HG02938 (cell line): Measurements from ENCODE around the gene EIF2B1.
A peak's percentile ranks its signal among the peaks of the same experiment; 100 is the strongest.
"Not testable (repeated sequence)": the region's sequence is repeated elsewhere in the genome, so short reads cannot be mapped to it uniquely, and the experiment has no call there.

Experiments used
- ATAC-seq: cut with Tn5 transposase; IDR thresholded peaks from one replicate; pipeline ENCODE4 v1.9.1; 2021; ENCODE audit warnings: mild to moderate bottlenecking, moderate library complexity; ENCODE audit not compliant: unreplicated experiment

The EIF2B1 gene

DNA sequence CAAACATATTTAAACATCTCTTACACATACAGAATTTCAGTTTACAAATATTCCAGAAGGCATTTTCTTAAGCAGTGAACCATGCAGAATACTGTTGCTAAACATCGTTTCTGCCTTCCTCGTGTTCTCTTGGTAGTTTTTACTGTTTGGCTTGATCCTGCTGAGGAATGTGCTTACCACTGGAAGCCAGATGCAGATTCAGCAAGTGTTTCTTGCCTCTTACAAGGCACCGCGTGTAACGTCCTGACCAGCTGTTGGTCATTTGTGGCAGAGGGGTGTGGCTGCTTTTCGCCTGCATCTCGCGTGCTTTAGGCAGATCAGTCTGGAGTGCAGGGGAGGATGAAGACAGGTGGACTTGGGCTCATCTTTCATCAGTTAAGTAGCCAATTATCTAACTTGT is 12.4 kb downstream of the EIF2B1 start:
- no peak for ATAC-seq

DNA sequence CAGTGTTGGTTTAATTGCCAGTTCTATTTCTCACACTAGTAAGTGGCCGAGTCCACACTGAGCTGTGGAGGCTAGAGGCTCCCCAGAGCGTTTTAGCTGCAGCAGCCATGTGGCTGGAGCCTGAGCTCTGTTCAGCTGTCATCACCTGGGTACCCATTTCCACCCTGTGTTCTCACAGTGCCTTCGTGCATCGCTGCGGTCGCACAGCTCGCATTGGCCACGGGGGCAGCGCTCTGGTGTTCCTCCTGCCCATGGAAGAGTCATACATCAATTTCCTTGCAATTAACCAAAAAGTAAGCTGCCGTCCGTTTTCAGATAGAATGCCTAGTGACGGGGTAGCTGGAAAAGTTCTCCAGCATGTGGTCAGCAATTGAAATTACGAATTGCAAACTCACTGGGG is 15.9 kb downstream of the EIF2B1 start:
- no peak for ATAC-seq

DNA sequence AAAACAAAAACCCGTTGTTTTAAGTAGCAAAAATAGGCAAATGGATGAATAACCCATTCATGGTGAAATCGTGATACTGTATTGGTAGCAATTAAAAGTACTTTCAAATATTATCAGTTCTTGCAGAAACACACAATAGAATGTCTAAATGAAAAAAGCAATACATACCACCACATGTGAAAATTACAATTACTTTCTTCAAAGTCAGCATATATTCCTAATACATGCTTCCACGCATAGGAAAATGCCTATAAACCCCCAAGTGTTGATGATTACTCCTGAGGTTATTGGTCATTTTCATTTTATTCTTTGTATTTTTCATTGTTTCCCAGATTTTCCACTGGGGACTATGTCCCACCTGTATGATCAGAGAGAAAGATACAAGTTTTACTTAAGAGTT is 16.3 kb downstream of the EIF2B1 start:
- ATAC-seq: no peak

DNA sequence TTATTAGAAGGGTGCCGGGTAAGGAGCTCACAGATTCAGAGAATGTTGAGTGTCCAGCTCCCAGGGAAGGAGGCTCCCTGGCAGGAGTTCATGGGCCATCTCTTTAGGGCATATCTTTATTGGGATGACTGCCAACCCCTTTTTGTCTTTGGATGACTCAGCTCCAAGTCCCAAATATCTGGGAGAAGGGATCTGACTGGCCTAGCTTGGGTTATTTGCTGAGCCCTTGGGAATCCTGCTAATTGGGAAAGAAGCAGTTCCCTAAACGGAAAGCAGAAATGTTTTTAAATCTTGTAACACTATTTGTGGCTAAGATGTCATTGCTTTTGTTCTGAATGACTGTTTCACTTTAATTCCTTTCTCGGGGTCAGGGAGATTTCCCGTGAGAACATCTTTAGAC is 19.0 kb downstream of the EIF2B1 start:
- ATAC-seq: no peak

DNA sequence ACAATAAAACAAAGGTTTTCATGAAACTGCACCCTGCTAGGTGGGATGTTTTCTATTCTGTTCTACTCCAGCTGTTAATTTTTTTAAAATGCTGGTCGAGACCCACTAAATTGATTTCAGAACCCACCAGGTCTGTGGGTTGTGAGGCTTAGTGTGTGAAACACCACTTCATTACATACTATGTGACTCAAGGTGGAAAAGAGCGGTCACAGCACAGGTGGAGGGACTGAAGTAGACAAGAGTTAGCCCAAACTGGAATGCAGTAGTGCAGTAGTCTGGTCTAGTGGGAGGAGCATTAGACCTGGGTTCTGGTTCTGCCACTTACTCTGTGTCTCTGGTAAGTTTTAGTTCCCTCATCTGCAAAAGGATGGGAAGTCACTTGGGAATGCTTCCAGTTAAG is 19.4 kb downstream of the EIF2B1 start:
- ATAC-seq: no peak

DNA sequence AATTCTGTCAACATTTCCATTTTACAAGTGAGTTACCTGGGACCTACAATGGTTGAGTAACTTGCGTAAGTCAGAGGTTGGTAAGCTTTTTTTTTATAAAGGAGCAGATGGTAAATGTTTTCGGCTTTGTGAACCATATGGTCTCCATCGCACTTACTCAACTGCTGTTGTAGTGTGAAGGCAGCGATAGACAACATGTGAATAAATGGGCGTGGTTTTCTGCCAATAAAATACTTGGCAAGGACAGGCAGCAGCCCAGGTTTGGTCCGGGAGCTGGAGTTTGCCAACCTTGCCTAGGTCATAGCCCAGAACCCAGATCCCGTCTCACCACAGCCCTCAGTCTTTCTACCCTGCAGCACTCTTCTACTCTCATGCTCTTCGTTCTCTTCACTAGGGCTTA is 25.3 kb downstream of the EIF2B1 start:
- no peak for ATAC-seq

DNA sequence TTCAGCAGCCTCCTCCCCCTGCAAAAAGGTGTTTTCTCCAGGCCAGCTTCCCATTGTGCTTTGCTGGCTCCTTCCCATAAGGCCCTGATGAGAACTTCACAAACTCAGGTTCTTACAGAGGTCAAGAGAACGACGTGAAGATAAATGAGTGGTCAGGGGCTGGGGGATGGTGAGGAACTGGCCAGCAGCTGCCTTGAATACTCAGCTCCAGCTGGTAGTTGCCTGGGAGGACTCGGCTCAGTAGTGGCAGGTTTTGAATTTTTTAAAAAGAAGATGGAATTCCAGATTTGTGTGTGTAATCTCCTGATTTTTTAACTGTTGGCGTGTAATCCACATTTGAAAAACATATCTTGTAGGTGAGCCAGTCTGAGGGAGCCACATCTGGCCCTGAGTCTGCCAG is 25.7 kb downstream of the EIF2B1 start:
- no peak for ATAC-seq

DNA sequence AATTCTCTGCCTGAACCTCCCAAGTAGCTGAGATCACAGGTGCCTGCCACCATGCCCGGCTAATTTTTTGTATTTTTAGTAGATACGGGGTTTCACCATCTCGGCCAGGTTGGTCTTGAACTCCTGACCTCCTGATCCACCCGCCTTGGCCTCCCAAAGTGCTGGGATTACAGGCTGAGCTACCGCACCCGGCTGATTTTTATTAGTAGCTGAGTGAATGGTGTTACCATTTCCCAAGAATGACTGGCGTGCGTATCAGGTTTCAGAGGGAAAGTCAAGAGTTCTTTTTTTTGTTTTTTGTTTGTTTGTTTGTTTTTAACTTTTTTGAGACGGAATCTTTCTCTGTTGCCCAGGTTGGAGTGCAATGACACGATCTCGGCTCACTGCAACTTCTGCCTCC is 30.0 kb downstream of the EIF2B1 start:
- ATAC-seq: not testable (repeated sequence)

DNA sequence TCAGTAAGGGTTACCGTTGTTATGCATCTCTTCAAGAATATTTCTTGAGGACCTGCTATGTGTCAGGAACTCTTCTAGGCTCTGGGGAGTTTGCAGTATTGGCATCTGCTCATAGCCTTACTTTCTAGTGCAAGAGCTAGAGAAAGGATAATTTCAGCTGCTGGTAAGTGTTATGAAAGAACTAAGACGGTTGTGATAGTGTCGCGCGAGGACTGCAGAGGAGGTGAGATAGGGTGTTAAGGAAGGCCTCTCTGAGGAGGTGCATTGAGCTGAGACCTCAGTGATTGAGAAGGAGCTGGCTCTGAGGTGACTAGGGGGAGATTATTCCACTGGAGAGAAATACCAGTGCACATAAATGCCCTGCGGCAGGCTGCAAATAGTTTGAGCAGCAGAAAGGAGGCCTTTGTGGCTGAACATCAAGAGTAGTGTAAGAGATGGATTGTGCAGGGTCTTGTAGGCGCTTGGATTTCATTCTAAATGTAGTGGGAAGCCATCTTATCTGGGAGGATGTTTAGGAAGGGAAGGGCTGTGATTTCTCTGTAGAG is 30.8 kb downstream of the EIF2B1 start:
- ATAC-seq: peak; percentile 4

DNA sequence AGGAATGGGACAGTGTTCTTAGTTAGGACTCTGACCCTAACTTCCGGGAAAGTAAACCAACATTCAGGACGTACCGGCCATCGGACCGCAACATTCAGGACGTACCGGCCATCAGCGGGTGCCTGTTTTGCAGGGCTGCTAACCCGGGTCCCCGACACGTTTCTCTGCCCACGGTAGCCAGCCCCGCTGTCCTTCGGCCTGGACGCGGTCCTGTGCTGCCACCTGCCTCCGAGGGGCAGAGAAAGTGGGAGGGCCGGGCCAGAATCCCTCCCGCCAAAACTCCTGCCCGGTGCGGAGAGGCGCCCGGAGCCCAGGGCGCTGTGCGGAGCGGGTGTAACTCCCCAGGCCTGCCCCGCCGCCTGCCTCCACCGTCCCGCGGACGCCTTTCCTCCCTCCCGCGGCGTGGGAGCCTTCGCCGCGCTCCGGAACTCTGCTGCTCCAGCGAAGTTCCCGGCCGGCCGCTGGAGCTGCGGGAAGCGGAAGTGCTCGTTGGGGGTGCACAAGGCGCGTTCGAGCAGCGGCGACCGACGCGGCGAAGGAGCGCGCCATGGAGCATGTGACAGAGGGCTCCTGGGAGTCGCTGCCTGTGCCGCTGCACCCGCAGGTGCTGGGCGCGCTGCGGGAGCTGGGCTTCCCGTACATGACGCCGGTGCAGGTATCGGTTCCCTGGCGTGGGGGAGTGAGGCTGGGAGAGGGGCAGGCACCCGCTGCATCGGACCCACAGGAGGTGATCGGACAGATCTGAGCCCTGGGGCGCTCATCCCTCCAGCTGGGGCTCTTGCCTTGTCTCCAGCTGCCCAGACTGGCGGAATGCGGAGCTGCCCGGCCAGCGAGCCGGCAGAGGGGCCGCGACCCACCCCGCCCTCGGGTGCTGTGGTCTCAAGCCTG is 31.6 kb downstream of the EIF2B1 start, which contains the start of gene DDX55:
Gene DDX55, plus strand, starts transcription at position 498 of the 888 bp plus-strand sequence. Its CDS starts 50 bp downstream, at position 548.
- peak; percentile 81 for ATAC-seq

DNA sequence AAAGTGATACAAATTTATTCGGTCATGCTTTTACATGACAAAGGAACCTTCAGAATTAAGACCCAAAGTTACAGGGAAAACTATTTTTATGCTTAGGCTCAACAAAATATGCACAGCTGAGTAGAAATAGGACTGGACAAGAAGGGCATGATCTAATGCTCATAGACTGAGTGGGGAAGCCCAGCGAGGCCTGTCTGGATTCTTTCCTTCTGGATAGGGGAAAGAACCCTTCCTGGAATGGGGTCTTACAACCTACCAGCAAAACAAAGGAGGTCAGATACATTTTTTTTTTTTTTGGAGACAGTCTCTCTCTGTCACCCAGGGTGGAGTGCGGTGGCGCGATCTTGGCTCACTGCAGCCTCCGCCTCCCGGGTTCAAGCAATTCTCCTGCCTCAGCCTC is 33.8 kb downstream of the EIF2B1 start:
- no peak for ATAC-seq

DNA sequence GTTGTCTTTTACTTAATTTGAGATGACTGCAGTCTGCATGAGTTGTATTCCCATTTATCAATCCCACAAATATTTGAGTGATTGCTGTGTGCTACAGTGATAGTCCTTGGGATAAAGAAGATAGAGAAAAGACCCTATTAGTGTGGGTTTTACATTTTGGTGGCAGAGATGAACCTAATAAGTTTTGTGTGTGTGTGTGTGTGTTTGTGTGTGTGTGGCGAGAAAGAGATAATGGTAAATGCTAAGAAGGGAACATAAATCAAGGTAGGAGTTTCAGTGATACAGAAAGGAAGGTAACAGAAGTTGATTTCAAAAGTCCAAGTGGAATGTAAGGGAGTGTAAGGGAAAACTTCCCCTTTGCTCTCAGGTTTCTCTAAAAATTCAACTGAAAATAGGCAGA is 34.2 kb downstream of the EIF2B1 start:
- ATAC-seq: no peak

DNA sequence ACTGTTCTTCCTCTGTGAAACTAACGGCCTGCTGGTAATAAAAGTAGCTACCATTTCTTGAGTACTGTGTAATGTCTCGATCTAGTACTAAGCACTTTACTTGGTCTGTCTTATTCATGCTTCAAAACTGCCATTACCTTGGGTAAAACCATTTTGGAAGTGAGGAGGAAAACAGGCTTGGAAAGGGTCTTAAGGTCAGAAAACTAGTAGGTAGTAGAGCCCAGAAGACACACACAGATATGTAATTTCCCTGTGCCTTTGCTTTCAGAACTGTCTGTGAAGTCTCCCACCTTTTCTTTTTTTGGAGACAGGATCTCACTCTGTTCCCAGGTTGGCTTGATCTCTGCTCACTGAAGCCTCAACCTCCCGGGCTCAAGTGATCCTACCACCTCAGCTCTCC is 35.0 kb downstream of the EIF2B1 start:
- no peak for ATAC-seq

DNA sequence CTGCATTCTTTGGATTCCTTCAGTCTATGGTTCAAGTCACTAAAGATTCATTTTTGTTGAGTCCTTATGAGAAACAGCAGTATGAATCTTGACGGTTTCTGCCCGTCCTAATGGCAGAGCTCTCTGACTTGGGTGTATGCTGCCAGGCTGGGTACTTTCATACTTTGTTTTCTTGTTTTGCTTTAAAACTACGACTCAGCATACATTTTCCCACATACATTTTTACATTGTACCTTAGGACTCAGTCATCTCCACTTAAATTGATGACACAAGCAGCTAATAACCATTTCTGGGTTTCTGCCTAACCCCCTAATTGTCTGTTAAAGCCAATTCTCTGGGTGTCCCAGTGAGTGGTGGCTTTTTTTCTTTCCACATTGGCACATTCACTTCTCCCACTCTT is 36.4 kb downstream of the EIF2B1 start:
- no peak for ATAC-seq

DNA sequence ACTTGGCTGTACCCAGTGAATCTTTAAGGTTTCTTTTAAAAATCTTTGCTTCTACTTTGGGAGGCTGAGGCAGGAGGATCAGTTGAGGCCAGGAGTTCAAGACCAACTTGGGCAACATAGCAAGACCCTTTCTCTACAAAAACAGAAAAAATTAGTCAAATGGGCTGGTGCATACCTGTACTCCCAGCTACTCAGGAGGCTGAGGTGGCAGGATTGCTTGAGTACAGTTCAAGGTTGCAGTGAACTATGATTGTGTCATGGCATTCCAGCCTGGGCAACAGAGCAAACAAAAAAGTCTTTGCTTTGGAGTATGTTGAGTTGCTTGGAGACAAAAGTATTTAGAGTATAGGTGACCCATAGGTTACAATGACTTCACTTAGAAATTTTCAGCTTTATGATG is 37.8 kb downstream of the EIF2B1 start:
- ATAC-seq: no peak

DNA sequence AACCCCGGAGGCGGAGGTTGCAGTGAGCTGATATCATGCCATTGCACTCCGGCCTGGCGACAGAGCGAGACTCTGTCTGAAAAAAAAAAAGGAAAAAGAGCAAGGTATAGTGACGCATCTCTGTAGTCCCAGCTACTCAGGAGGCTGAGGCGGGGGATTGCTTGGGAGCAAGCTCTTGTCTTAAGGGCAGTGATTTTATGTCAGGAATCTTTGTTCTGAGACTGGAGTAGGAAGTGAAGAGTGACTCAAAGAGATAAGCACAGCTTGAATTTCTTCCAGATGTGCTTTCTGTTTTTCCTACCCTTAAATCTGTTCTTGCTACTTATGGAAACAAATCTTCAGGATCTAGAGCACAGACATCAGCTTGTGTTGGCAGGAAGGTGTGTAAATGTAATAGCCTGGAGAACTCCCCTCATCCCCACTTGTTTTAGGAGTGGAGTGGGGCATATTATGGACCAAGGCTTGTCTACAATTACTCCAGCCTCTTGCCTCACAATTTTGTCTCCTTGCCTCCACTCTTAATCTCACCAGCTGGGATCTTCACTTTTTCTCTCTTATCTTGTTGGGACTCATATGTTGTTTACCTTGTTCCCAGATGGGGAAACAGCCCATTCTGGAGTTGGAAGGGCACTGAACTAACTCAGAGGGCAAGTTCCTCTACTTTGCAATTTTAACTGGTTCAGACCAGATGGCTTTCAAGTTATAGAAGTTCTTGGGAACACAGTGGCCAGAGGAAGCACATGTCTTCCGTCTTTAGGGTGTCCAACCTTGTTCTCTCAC is 41.6 kb downstream of the EIF2B1 start:
- ATAC-seq: no peak

DNA sequence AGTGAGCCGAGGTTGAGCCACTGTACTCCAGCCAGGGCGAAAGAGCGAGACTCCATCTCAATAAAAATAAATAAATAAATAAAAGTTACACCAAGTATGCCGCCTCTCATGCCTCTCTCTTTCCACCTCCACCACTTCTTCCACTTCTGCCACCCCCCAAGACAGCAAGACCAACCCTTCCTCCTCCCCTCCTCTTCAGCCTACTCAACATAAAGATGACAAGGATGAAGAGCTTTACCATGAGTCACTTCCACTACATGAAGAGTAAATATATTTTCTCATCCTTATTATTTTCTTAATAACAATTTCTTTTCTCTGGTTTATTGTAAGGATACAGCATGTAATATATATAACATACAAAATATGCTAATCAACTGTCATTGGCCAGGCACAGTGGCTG is 52.7 kb downstream of the EIF2B1 start:
- no peak for ATAC-seq

DNA sequence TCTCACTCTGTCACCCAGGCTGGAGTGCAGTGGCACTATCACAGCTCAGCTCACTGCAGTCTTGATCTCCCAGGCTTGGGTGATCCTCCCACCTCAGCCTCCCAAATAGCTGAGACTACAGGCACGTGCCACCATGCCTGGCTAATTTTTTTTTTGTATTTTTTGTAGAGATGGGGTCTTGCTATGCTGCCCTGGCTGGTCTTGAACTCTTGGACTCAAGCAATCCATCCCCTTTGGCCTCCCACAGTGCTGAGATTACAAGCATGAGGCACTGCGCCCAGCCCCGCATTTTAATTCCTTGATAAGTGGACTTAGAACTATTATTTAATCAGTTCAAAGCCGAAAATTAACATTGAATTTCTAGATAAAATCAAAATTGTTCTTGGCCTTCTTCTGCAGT is 54.7 kb downstream of the EIF2B1 start:
- not testable (repeated sequence) for ATAC-seq

DNA sequence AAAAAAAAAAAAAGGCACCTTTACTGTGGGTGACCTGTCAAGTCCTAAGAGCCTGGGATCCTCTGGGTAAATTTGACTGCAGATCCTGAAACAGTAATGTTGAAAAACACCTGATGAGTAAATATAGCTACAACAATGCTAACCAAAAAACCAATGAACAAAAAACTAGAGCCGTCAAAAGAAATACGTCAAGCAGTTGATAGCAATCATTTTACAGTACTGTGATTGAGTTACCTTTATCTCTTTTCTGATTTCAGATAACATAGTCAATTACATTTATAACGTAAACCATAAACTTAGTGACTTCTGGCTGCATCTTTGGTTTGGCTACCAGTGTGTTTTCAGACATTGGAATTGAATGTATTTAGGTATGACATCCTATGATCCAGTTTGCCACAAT is 55.2 kb downstream of the EIF2B1 start:
- no peak for ATAC-seq

DNA sequence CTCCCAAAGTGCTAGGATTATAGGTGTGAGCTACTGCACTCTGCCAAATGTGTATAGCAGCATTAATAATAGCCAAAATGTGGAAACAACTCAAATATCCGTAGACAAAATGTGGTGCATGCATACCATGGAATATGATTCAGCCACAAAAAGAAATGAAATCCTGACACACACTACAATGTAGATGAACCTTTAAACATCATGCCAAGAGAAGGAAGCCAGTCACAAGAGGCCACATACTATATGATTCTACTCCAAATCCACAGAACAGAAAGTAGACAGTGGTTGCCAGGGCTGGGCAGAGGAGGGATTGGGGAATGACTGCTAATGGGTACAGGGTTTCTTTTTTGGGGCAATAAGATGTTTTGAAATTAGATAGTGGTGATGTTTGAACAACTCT is 56.9 kb downstream of the EIF2B1 start:
- no peak for ATAC-seq

DNA sequence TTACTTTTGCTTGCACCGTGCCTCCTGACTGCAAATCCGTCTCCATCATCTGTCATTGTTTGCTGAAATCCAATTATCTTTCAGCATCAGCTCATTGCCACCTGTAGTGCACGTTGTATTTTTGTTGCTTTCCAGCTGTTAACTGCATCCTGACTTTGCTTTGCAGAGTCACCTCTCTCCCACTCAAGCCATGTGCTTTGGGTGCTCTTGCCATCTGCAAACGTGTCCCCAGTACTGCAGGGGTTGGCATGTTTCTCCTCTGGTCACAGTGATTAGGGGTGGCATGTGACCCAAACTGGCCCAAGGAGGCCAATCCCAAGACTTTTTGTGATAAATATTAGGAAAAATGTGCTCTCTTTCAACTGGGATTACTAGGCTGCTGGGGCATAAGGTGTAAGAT is 59.6 kb downstream of the EIF2B1 start:
- no peak for ATAC-seq

DNA sequence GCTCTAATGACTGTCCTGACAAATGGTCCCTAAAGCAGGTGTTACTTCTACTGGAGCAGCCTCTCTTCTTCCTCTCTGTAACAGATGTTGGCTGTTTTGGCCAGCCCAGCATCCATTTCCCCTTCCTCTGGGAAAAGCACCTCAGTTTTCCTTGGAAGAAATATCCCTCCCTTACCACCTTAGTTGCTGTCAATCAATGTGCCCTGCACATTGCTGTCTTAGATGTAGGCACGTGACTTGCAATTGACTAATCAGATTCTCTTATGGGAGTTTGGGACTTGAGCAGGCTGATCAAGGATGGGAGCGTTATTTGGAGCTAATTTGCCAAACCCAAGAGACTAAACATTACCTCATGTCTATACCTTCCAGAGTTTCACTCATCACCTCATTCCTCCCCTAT is 61.1 kb downstream of the EIF2B1 start:
- no peak for ATAC-seq
